Tibial artery (tissue), 4 donors: ENCODE data around the gene MSANTD2.

Source experiments
- DNase-seq, 2 donors: peaks; one replicate each; pipeline ENCODE4 v3.0.0-alpha.2; 2019
- H3K27ac ChIP-seq, 2 donors: fragments of 200-600 bp; sonication (generic) in 1 of 2; 1 replicate in 1 of 2; 2 replicates in 1 of 2; pipeline ENCODE4 v1.5.1; 2018 to 2019; ENCODE audit warnings: mild to moderate bottlenecking in 1 of 2
- H3K27me3 ChIP-seq, 2 donors: fragments of 200-600 bp; sonication (generic) in 1 of 2; one replicate each; pipeline versions ENCODE4 v1.5.1 to v1.6.0; 2016 to 2019
- H3K36me3 ChIP-seq, 3 donors: fragments of 200-600 bp; sonication (generic) in 2 of 3; one replicate each; pipeline ENCODE4 v1.5.1; 2016 to 2019; ENCODE audit warnings: mild to moderate bottlenecking in 2 of 3
- H3K4me1 ChIP-seq, 4 donors: fragments of 200-600 bp; sonication (generic) in 2 of 4; 1 replicate in 3 of 4; 2 replicates in 1 of 4; pipeline ENCODE4 v1.5.1; 2016 to 2019
- H3K4me3 ChIP-seq, 2 donors: fragments of 200-600 bp; sonication (generic) in 1 of 2; 1 replicate in 1 of 2; 2 replicates in 1 of 2; pipeline ENCODE4 v1.5.1; 2018 to 2019; ENCODE audit warnings: mild to moderate bottlenecking in 2 of 2
- H3K9me3 ChIP-seq, 3 donors: fragments of 200-600 bp; sonication (generic) in 1 of 3; one replicate each; pipeline ENCODE4 v1.5.1; 2016 to 2019
- CTCF ChIP-seq, 2 experiments: fragments of 200-600 bp in 1 of 2; fragments of 450-650 bp in 1 of 2; IDR thresholded peaks; one replicate each; pipeline ENCODE4 v1.5.1; 2017 to 2019; ENCODE audit warnings: antibody characterized with exemption in 2 of 2, mild to moderate bottlenecking in 1 of 2, moderate library complexity in 1 of 2
- intact Hi-C: fragments of 100-400 bp; cut with DNase I; formaldehyde crosslinking; loops from one replicate; pipeline ENCODE4 v1.15.0; 2023; ENCODE audit warnings: low total_unique reads

Gene MSANTD2

GRCh38 chr11:124743050-124743449 lies 57.2 kb downstream of the MSANTD2 start:
- no peak for DNase-seq
- H3K4me3 ChIP-seq, result no peak overlapping the region
- H3K4me1 ChIP-seq, result peaks cover 0 to 51% (median 22%) of the 10 kb centered on the region in 4 donors
- intact Hi-C loops, result loop anchor here (10.0 kb wide), 1 partner anchor 52 kb away; no protein-coding TSS in a partner anchor
- no peak overlapping the region for H3K27ac ChIP-seq
- H3K27me3 ChIP-seq, result no peaks in the 10 kb centered on the region
- H3K36me3 ChIP-seq, result no peaks in the 10 kb centered on the region
- TF ChIP-seq CTCF (IDR thresholded peaks at IDR 0.05), result no peak
- H3K9me3 ChIP-seq, result no peaks in the 10 kb centered on the region

GRCh38 chr11:124742555-124742954 lies 57.7 kb downstream of the MSANTD2 start:
- H3K9me3 ChIP-seq, result no peaks in the 10 kb centered on the region
- peaks cover 0 to 48% (median 22%) of the 10 kb centered on the region in 4 donors for H3K4me1 ChIP-seq
- intact Hi-C loops, result loop anchor here (10.0 kb wide), 1 partner anchor 52 kb away; no protein-coding TSS in a partner anchor
- TF ChIP-seq CTCF (IDR thresholded peaks at IDR 0.05), result no peak
- H3K27ac ChIP-seq, result no peak overlapping the region
- no peaks in the 10 kb centered on the region for H3K27me3 ChIP-seq
- no peak overlapping the region for H3K4me3 ChIP-seq
- no peaks in the 10 kb centered on the region for H3K36me3 ChIP-seq
- no peak for DNase-seq

- Histone ChIP-seq H3K36me3 (no peaks in the 10 kb centered on the region), H3K27me3 (no peaks in the 10 kb centered on the region), H3K27ac (peak overlapping the region; percentile 33 to 66), H3K4me3 (peak overlapping the region; percentile 62 to 64), H3K4me1 (peaks cover 0 to 45% (median 21%) of the 10 kb centered on the region in 4 donors), H3K9me3 (no peaks in the 10 kb centered on the region)
- intact Hi-C loops, result loop anchor here (10.0 kb wide), 1 partner anchor 54 kb away; no protein-coding TSS in a partner anchor
- peak; percentile 71 to 72 for TF ChIP-seq CTCF (IDR thresholded peaks at IDR 0.05)
- DNase-seq, result no peak
Observed at GRCh38 chr11:124740277-124740882, 59.8 kb downstream of the MSANTD2 start.

GRCh38 chr11:124739479-124740276 lies 60.5 kb downstream of the MSANTD2 start, which contains the start of gene NRGN:
Gene NRGN (plus strand): TSS chr11:124739942. CDS start chr11:124740085, 143 bp downstream.
- TF ChIP-seq CTCF (IDR thresholded peaks at IDR 0.05), result no peak
- intact Hi-C loops, result loop anchor here (10.0 kb wide), 1 partner anchor 55 kb away; no protein-coding TSS in a partner anchor
- DNase-seq, result peak; percentile 94 to 95
- H3K36me3 ChIP-seq, result no peaks in the 10 kb centered on the region
- H3K4me3 ChIP-seq, result peak within 1 kb of the TSS; percentile 62 to 64
- no peaks in the 10 kb centered on the region for H3K9me3 ChIP-seq
- H3K4me1 ChIP-seq, result peaks cover 0 to 44% (median 19%) of the 10 kb centered on the region in 4 donors
- peak within 1 kb of the TSS; percentile 34 to 66 for H3K27ac ChIP-seq
- no peaks in the 10 kb centered on the region for H3K27me3 ChIP-seq

- Histone ChIP-seq H3K36me3 (no peaks in the 10 kb centered on the region), H3K9me3 (no peaks in the 10 kb centered on the region), H3K27me3 (no peaks in the 10 kb centered on the region), H3K4me1 (peaks cover 0 to 44% (median 19%) of the 10 kb centered on the region in 4 donors), H3K27ac (peak overlapping the region; percentile 30 to 66), H3K4me3 (peak overlapping the region; percentile 62 to 64)
- no peak for TF ChIP-seq CTCF (IDR thresholded peaks at IDR 0.05)
- intact Hi-C loops, result no loop called here
- no peak for DNase-seq
Observed at GRCh38 chr11:124738713-124739478, 61.3 kb downstream of the MSANTD2 start.
